NCI-H2227 (cell line): ENCODE data around the gene PIP5K1C.
A peak's percentile ranks its signal among the peaks of the same experiment; 100 is the strongest.

Experiments used
- DNase-seq: peaks from one replicate; lab custom pipeline; 2025; ENCODE audit not compliant: unreplicated experiment; lab: John Stamatoyannopoulos, UW

The PIP5K1C gene

GRCh38 chr19:3612330-3612729 is 87.9 kb downstream of the PIP5K1C start:
- no peak for DNase-seq

- no peak for DNase-seq
These were observed 88.4 kb downstream of the PIP5K1C start for GRCh38 chr19:3611841-3612240.

DNA sequence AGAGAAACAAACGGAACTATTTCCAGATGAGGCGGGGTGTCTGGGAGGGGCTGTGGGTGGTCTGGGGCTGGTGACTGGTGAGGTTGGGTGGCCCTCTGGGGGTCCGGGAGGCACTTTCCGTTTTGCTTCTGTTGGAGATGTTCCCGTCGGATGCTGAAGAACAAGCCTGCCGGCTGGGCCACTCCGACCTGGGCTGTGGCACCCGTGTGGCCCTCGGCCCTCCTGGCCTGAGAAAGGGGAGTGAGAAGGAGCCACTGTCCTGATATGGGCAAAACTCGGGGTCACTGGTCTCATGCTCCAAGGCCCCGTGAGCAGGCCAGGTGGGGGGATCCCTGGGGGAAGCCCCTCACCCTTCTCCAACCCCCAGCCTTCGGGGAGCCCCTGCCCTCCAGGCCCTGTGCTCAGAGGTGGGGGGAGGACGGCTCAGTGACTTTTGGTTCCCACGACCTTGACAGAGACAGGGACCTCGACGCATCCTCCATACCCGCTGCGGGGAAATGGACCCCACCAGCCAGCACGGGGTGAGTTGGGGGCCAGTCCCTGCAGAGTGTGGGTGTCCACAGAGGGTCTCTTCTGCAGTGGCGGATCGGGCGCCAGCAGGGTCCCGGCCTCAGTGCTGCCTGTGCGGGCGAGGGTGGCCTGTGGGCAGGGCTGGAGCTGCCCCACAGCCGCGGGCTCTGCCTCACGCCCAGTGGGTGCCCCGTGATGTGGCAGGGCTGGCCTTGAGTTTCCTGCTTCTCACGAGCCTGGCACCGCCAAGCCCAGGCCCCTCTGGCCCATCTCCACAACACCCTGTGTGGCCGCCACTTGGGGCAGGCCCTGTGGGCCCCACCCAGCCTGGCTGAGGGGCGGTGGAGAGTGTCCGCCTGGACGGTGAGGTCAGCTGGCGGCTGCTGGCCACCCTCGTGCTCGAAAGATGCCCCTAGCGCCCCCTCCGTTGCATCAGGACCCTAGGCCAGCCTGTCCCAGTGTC is 89.2 kb downstream of the PIP5K1C start:
- DNase-seq: no peak

DNA sequence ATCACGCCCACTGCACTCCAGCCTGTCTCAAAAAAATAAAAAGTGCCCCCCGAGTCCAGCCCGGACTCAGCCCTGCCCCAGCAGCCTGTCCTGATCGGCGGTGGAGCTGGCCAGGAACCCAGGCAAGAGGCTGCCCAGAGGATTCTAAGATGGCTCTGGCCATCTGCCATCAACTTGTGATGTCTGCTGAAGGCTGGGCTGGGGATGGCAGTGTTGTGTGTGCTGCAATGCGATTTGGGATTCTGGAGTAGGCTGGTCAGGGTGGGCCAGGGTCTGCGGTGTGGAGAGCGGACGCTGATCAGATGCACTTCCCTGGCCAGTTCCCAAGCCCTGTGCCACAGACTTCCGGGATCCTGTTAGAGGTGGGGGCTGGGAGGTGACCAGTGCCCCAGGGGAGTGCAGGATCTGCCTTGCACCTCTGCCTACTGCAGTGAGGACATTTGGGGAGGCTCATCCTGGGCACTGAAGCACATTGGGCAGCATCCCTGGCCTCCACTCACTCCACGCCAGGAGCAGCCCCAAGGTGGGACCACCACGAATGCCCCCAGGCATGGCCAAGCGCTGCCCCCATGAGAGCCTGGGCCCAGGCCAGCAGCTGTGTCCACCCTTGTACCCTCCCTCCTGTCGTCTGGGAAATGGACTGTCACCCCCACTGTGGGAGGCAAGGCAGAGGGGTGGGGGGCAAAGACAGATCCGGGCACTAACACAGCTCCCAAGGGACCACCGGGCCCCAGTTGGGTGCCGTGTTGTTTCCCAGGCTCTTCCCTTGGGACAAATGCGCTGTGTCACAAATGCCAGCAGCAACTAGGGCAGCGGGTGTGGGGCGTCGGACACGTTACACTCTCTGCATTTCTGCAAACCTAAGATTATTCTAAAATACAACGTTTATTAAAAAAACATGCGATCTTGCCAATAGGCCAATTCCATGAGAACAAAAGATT is 90.2 kb downstream of the PIP5K1C start:
- no peak for DNase-seq

DNA sequence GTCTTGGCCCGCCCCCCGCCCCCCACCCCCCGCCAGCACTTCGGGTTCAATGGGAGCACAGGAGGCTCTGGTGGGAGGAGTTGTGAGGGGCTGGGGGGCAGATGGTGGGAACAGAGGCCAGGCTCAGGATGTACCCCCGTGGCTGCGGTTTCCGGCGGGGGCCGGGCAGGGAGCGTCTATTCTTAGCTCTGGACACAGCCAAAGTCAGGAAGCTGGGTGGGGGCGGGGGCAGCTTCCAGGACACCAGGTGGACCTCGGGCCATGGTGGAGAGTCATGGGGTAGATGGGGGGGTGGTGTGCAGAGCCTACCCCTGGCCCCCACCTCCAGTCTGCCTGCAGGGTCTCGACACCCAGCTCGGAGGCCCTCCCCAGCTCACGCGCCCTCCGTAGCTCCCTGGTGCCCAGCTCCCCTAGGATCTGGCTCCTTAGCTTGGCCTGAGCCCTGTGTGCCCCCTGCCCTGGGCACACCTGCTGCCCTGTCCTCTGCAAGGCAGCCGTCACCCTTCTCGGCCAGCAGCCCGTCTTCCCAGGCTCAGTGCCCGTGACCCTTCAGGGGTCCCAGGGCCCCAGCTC is 91.4 kb downstream of the PIP5K1C start:
- no peak for DNase-seq

DNA sequence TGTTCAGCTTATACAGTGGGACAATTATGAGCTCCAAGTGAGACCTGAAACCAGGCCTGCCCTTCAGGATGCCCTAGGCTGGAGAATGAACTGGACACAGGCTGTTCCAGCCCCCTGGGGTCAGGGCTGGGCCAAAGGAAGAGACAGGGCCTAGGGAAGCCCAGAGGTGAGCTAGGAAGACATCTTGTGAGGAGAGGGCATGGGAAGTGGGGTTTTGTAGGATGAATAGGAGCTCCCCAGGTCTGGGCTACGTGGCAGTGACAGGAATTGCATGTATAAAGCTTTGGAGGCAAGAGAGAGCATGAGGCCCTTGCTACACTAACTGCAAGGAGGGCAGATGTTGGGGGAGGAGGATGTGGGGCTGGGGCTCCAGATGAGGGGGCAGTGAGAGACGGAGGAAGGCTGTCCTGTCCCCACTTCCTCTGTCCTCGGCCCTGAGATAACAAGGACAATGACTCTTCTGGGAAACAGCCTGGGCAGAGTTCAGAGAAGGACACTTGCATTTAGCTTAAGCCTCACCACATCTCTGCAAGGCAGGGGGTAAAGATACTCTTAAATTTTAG is 92.1 kb downstream of the PIP5K1C start:
- DNase-seq: no peak

- peak; percentile 10 for DNase-seq
These were observed 92.8 kb downstream of the PIP5K1C start for GRCh38 chr19:3607303-3608078.

GRCh38 chr19:3606690-3607289 is 93.5 kb downstream of the PIP5K1C start, which contains the start of gene TBXA2R:
Gene TBXA2R (minus strand): TSS chr19:3606875. CDS start chr19:3600634, 6,241 bp downstream.
- peak; percentile 34 for DNase-seq

DNA sequence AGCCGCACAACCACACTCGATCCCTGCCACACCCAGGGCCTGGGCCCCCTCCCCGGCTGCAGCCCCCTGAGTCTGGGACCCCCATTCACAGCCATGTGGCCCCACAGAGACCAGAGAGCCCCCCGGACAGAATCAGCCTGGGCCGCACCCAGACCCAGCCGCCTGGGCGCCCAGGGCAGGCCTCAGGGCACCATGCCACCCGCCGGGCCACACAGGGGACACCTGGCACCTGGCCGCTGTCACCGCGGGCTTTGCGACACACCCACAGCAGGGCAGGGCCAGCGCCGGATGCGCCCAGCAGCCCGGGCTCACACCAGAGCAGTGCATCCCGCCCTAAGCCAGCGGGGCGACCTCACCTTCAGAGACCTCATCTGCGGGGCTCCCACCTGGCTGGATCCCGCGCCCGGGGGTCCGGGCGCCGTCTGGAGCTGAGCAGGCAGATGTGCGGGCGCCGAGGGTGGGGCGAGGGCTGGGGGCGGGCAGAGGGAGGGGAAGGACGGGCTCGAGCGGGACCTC is 94.0 kb downstream of the PIP5K1C start:
- no peak for DNase-seq

DNA sequence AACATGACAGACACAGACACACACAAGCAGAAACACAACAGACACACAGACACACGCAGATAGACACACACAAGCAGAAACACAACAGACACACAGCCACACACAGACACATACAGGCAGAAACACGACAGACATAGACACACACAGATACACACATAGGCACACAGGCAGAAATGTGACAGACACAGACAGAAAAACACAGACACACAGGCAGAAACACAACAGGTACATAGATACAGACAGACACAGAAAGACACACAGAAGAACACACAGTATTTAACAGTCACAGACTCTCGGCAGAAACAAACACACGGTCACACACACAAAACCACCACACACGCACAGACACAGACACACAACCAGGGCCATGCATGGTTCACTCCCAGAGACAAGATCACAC is 94.5 kb downstream of the PIP5K1C start:
- DNase-seq: no peak

GRCh38 chr19:3605361-3605760 is 94.9 kb downstream of the PIP5K1C start:
- no peak for DNase-seq

DNA sequence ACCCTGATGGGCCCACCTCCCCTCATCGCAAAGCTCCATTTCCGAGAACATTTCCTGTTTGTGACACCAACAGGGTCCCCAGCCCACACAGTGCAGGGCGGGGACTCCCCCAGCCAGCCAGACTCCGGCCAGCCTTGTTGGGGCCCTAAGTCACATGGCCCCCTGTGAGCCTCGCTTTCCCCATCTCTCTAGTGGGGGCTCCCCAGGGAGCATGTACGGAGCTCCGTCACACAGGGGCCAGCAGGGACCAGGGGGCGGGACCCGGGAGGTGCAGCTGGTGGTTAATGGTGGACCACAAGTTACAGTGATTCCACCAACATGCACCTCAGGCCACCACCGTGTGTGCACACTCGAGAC is 95.3 kb downstream of the PIP5K1C start:
- no peak for DNase-seq

DNA sequence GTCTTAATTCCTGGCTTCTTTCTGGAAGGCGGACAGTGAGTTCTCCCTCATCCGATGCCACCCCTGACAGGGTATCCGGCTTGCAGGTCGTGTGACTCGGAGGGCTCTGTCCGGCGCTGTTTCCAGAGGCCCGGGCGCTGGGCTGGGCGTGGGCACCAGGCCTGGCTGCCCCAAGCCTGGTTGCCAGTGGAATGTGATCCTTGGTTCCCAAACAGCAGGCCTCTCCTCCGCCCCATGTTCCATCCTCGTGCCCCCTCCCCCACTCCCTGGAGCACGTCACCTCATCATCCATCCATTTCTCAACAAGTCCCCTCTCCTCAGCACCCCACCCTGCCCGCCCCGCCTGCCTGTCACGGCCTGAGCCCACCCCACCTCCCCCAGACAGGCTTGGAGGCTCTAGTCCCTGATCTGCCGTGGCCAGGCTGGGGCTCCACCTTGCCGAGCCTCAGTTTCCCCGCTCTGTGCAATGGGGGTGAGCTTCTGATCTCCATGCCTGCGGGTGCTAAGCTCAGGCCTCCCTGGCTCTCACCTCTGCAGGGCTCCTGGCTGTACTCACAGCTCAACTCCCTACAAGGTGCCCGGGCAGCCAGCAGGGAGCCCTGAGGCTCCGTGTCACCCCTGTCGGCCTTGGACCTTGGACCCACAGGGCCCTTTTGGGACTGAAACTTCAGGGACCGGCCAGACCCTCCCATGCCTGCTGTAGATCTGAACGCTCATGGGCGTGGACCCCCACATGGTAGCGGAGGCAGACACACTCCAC is 95.9 kb downstream of the PIP5K1C start:
- DNase-seq: no peak

DNA sequence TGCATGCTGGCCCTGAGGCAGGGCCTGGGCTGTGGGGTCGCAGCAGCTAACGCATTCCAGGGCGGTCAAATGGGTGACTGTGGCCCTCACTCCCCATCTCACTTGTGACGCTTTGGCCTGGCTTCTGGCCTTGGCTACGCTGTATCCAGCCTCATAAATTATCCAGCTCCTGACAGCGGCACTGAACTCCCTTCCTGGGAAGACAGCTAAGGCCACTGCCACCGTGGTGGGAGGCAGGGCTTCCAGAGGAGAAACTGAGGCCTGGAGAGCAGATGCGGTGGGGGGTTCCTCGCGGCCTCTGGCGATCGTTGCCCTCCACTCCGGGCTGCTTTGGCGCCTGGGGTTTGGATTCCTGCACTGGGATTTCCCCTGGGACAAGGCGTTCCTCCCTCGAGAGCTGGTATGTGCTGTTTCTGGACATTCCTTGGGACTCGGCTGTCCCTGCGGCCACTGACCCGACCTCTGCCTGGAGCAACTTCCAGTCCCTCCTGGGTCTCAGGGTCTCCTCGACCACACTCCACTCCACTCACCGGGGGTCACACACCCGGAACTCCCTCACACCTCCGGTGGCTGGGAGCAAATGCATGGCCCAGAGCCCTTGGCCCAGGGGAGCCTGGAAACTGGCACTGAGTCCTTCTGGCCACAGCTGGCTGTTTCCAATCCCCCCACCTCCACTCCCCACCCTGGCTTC is 97.0 kb downstream of the PIP5K1C start:
- DNase-seq: no peak

- no peak for DNase-seq
These were observed 99.2 kb downstream of the PIP5K1C start for GRCh38 chr19:3601021-3601420.

GRCh38 chr19:3599776-3600187 is 100.5 kb downstream of the PIP5K1C start:
- DNase-seq: no peak

DNA sequence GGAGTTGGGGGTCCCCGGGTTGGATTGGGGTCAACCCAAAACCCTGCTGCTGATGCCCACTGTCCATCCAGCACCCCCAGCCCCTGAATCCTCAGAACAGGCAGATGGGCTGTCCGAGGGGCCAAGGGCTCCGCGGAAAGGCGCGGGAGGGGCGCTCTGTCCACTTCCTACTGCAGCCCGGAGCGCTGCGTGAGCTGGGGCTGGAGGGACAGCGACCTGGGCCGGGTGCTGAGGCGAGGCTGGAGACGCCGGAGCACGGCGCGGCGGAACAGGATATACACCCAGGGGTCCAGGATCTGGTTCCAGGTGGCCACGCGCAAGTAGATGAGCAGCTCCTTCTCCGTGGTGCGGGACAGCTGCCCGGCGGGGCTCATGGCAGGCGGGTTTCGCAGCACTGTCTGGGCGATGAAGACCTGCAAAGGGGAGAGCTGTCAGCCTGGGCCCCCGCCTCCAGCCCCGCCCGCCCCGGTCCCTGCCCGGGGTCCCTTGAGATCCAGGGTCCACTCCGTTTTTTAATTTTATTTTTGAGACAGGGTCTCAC is 104.7 kb downstream of the PIP5K1C start:
- no peak for DNase-seq

DNA sequence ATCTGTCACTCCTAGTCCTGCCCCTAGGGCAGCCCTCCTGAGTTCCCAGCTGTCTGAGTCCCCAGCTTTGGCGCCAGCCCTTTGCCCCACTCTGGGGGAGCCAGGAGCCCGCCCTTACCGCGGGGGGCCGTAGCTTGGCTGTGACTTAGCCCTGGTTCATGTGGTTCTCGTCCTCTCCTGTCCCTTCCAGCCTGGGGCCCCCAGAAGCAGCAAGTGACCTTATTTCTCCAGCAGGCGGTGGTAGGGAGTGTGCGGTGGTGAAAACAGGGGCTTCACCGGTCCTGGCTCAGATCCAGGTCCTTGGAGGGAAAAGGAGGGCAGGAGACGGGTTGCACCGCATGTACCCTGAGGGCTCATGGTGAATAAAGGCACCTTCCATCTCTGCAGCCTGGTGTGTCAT is 107.1 kb downstream of the PIP5K1C start:
- no peak for DNase-seq
